SK-N-SH (cell line): ENCODE measurements around the gene SERPINE1.

Experiments
- TF ChIP-seq, protein P1 (sequence below): IDR thresholded peaks from 2 replicates; pipeline ENCODE4 v1.4.0; 2012; ENCODE audit warnings: low read depth, borderline replicate concordance
- TF ChIP-seq, protein P2 (sequence below): fragments of 200-600 bp; sonication (generic); IDR thresholded peaks from 2 replicates; pipeline ENCODE4 v1.6.1; 2017; ENCODE audit warnings: antibody characterized with exemption, mild to moderate bottlenecking, moderate library complexity

DNA sequence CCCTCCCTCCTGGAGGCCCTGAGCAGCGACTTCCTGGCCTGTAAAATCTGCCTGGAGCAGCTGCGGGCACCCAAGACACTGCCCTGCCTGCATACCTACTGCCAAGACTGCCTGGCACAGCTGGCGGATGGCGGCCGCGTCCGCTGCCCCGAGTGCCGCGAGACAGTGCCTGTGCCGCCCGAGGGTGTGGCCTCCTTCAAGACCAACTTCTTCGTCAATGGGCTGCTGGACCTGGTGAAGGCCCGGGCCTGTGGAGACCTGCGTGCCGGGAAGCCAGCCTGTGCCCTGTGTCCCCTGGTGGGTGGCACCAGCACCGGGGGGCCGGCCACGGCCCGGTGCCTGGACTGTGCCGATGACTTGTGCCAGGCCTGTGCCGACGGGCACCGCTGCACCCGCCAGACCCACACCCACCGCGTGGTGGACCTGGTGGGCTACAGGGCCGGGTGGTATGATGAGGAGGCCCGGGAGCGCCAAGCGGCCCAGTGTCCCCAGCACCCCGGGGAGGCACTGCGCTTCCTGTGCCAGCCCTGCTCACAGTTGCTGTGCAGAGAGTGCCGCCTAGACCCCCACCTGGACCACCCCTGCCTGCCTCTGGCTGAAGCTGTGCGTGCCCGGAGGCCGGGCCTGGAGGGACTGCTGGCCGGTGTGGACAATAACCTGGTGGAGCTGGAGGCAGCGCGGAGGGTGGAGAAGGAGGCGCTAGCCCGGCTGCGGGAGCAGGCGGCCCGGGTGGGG lies 39.4 kb upstream of the SERPINE1 start:
- TF ChIP-seq, protein P1, sequence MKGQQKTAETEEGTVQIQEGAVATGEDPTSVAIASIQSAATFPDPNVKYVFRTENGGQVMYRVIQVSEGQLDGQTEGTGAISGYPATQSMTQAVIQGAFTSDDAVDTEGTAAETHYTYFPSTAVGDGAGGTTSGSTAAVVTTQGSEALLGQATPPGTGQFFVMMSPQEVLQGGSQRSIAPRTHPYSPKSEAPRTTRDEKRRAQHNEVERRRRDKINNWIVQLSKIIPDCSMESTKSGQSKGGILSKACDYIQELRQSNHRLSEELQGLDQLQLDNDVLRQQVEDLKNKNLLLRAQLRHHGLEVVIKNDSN = no peak
- TF ChIP-seq, protein P2, sequence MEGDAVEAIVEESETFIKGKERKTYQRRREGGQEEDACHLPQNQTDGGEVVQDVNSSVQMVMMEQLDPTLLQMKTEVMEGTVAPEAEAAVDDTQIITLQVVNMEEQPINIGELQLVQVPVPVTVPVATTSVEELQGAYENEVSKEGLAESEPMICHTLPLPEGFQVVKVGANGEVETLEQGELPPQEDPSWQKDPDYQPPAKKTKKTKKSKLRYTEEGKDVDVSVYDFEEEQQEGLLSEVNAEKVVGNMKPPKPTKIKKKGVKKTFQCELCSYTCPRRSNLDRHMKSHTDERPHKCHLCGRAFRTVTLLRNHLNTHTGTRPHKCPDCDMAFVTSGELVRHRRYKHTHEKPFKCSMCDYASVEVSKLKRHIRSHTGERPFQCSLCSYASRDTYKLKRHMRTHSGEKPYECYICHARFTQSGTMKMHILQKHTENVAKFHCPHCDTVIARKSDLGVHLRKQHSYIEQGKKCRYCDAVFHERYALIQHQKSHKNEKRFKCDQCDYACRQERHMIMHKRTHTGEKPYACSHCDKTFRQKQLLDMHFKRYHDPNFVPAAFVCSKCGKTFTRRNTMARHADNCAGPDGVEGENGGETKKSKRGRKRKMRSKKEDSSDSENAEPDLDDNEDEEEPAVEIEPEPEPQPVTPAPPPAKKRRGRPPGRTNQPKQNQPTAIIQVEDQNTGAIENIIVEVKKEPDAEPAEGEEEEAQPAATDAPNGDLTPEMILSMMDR = no peak
